ENCODE results near the gene TUBAL3. TPM values are rescaled to one million over a fixed set of nuclear protein-coding genes. Genes with fewer than 3 reads are reported as not detected.

Gene TUBAL3
- total RNA-seq, 2 experiments from 2014 or later = not detected

Other genes starting within 250 kb of the TUBAL3 start
- gene AKR1C8, start 219.7 kb downstream of the TUBAL3 start, total RNA-seq = under 1 TPM in 1 of 2 experiments, not detected in 1; 0.48 TPM
- gene AKR1C4, start 208.0 kb downstream of the TUBAL3 start, total RNA-seq = not detected
- gene UCN3, start 39.9 kb downstream of the TUBAL3 start, total RNA-seq = not detected
- gene NET1, start 7.7 kb upstream of the TUBAL3 start, total RNA-seq = 10 to 100 TPM; 20.3 to 22.7 TPM
- gene CALML5, start 94.7 kb upstream of the TUBAL3 start, total RNA-seq = not detected
- gene CALML3, start 120.1 kb upstream of the TUBAL3 start, total RNA-seq = not detected

Measured in activated naive CD8-positive, alpha-beta T cell treated with anti-CD3 and anti-CD28 coated beads, Interleukin-2, amount 10 ng/mL, durations not matched to agents 7 days and 5 days (primary cell).